HG02759 (cell line): ENCODE data around the gene TPR.

Experiments used
- ATAC-seq: cut with Tn5 transposase; IDR thresholded peaks from one replicate; pipeline ENCODE4 v1.9.1; 2021; ENCODE audit warnings: mild to moderate bottlenecking, moderate library complexity; ENCODE audit not compliant: unreplicated experiment

The TPR gene

DNA sequence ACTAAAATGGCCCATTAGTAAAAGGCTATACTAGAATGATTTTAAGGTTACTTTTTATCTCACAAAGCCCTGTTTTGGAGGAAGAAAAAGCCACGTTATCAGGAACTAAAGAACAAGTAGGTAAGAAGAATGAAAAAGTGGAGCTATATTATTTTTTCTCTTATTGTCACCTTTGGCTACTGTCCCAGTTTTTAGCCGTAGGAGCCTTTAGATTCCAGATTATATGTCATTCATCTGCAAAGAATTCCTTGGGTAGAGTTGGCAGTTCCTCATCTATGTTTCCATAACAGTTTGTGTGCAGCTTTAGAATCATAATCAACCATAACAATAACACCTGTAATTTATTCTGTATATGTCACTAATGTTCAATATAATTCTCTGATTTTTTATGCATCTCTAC, 83.8 kb downstream of the TPR start:
- ATAC-seq: no peak

DNA sequence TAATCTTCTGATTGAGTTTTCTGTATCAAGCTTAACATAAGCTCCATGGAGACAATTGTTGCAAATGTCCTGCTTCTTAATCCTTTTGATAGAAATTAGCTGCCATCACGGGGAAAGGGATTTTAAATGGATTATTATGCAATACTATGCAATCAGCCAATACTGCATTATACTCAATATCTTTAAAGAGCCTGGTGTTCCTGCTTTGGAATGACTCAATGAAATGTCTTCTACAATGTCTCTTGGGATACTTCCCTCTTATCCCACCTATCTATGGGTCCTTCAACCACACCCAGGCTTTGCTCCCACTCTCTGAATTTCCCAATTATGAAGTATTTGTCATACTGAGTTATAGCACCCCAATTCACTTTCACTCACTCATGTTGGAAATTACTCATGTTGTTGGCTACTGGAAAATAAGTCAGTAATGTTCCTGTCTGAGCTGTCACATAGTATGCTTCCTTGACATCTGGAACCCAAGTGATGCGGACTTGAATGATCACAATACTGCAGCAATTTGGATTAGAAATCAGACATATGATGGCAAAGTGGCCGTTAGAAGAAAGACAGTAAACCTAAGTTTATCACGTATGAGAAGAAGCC, 85.0 kb downstream of the TPR start:
- no peak for ATAC-seq

GRCh38 chr1:186286615-186287315, 88.3 kb downstream of the TPR start:
- ATAC-seq: no peak

- ATAC-seq: peak; percentile 81
These were observed 91.7 kb downstream of the TPR start for GRCh38 chr1:186283374-186283773.

DNA sequence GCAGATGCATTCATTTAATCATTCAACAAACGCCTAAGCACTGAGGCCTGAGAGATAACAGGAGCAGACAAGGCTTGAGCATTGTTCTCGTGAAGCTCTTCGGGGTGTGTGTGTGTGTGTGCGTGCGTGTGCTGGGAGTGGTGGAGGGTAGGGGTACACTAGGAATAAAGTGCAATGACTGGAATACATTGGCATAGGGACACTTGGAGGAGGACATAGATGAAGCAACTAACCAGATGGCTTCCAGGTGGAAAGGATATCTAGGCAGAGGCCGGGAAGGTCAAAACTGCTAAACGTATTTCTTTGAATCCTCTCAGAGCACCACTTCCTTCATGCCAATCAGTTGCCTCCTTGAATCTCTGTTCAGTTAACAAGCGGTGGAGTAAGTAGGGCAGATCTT, 92.6 kb downstream of the TPR start:
- ATAC-seq: no peak

DNA sequence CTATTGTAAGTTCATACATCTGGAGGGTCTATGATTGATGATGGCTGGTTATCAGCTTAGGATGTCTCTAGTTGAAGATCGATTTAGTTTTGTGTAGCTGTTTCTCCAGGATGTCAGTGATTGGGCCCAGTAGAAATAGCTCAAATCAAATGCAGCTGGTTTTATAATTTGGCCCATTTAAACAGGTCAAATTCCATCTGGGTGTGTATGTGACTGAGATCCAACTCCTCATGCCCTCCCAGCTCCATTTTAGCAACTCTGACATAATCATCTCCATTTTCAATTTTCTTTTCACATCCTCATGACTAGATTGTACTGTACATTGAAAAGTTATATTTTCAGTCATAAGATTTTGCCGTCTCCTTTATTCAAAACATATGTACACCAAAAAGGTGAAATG, 99.2 kb downstream of the TPR start:
- ATAC-seq: no peak

- ATAC-seq: no peak
These were observed 102.6 kb downstream of the TPR start for GRCh38 chr1:186272486-186272885.

- no peak for ATAC-seq
These were observed 104.0 kb downstream of the TPR start for GRCh38 chr1:186271032-186271431.
